ENCODE measurements around the gene FCGR1A.
"Not testable (repeated sequence)": the region's sequence is repeated elsewhere in the genome, so short reads cannot be mapped to it uniquely, and the experiment has no call there.

FCGR1A gene

GRCh38 chr1:149841149-149841548, 58.7 kb downstream of the FCGR1A start:
- DNase-seq: not testable (repeated sequence)
